ENCODE results near the gene PTPRN2. TPM values are rescaled to one million over a fixed set of nuclear protein-coding genes. Genes with fewer than 3 reads are reported as not detected.

The PTPRN2 gene
- polyA plus RNA-seq, 1 experiment = 0.02 TPM

GRCh38 chr7:157496416-157497275, 1091.0 kb downstream of the PTPRN2 start:
- DNase-seq (ENCODE audit: low read depth, low spot score) = no peak
- TF ChIP-seq CTCF (IDR thresholded peaks at IDR 0.05; ENCODE audit: low read depth, low read length) = no peak
- ChIA-PET POLR2A (no interaction called here), CTCF (no interaction called here)
- H3K27ac ChIP-seq (ENCODE audit: low read depth, low read length) = no peak overlapping the region
- H3K4me3 ChIP-seq (ENCODE audit: low read depth, low read length) = no peak overlapping the region
- H3K27me3 ChIP-seq (ENCODE audit: control insufficient read depth, insufficient read depth, low read length) = no peaks in the 10 kb centered on the region
- peaks cover 68% of the 10 kb centered on the region for H3K9me3 ChIP-seq (ENCODE audit: control insufficient read depth, insufficient read depth, low read length)

GRCh38 chr7:157495594-157495993, 1092.0 kb downstream of the PTPRN2 start:
- H3K27me3 ChIP-seq (ENCODE audit: control insufficient read depth, insufficient read depth, low read length) = no peaks in the 10 kb centered on the region
- no peak for DNase-seq (ENCODE audit: low read depth, low spot score)
- POLR2A ChIA-PET = no interaction called here
- peaks cover 58% of the 10 kb centered on the region for H3K9me3 ChIP-seq (ENCODE audit: control insufficient read depth, insufficient read depth, low read length)
- no peak for TF ChIP-seq CTCF (IDR thresholded peaks at IDR 0.05; ENCODE audit: low read depth, low read length)
- CTCF ChIA-PET = no interaction called here
- no peak overlapping the region for H3K4me3 ChIP-seq (ENCODE audit: low read depth, low read length)
- no peak overlapping the region for H3K27ac ChIP-seq (ENCODE audit: low read depth, low read length)

- no peak for DNase-seq (ENCODE audit: low read depth, low spot score)
- Histone ChIP-seq H3K4me3 (ENCODE audit: low read depth, low read length) (no peak overlapping the region), H3K27ac (ENCODE audit: low read depth, low read length) (no peak overlapping the region), H3K27me3 (ENCODE audit: control insufficient read depth, insufficient read depth, low read length) (no peaks in the 10 kb centered on the region), H3K9me3 (ENCODE audit: control insufficient read depth, insufficient read depth, low read length) (peaks cover 54% of the 10 kb centered on the region)
- TF ChIP-seq CTCF (IDR thresholded peaks at IDR 0.05; ENCODE audit: low read depth, low read length) = no peak
- ChIA-PET CTCF (no interaction called here), POLR2A (no interaction called here)
Measured at GRCh38 chr7:157495177-157495553, 1092.5 kb downstream of the PTPRN2 start.

- Histone ChIP-seq H3K27ac (ENCODE audit: low read depth, low read length) (no peak overlapping the region), H3K27me3 (ENCODE audit: control insufficient read depth, insufficient read depth, low read length) (no peaks in the 10 kb centered on the region), H3K4me3 (ENCODE audit: low read depth, low read length) (no peak overlapping the region), H3K9me3 (ENCODE audit: control insufficient read depth, insufficient read depth, low read length) (peaks cover 48% of the 10 kb centered on the region)
- no peak for TF ChIP-seq CTCF (IDR thresholded peaks at IDR 0.05; ENCODE audit: low read depth, low read length)
- no peak for DNase-seq (ENCODE audit: low read depth, low spot score)
- ChIA-PET POLR2A (no interaction called here), CTCF (no interaction called here)
Measured at GRCh38 chr7:157494506-157495176, 1093.0 kb downstream of the PTPRN2 start.

- CTCF ChIA-PET = no interaction called here
- Histone ChIP-seq H3K27me3 (ENCODE audit: control insufficient read depth, insufficient read depth, low read length) (no peaks in the 10 kb centered on the region), H3K27ac (ENCODE audit: low read depth, low read length) (no peak overlapping the region), H3K9me3 (ENCODE audit: control insufficient read depth, insufficient read depth, low read length) (peaks cover 45% of the 10 kb centered on the region), H3K4me3 (ENCODE audit: low read depth, low read length) (no peak overlapping the region)
- no peak for DNase-seq (ENCODE audit: low read depth, low spot score)
- TF ChIP-seq CTCF (IDR thresholded peaks at IDR 0.05; ENCODE audit: low read depth, low read length) = no peak
- POLR2A ChIA-PET = no interaction called here
Measured at GRCh38 chr7:157493776-157494175, 1093.8 kb downstream of the PTPRN2 start.
